Measurements from ENCODE around the gene CPSF4L.

DNA sequence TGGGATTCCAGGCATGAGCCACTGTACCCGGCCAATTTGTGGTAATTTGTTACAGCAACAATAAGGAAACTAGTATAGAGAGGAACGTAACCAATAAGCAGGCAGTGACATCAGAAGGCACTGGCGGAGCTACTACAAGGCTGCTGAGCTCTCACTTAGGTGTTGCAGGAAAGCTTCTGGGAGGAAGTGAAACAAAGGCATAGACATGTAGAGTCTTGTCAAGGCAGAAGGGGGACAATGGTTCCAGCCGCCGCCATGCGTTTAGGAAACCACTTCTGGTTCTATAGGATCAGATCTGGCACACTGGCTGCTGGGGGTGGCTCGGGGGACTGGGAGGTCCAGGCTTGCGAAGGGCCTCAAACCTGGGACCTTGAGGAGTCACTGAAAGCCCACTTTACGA, 9.4 kb upstream of the CPSF4L start:
- no peak for TF ChIP-seq POLR2A (IDR thresholded peaks at IDR 0.05; ENCODE audit: low read length)
- no peak for TF ChIP-seq GATA1 (IDR thresholded peaks at IDR 0.05; ENCODE audit: low read depth, low read length)
